Keratinocyte (primary cell): ENCODE results near the gene NOS3.

Experiments used
- EZH2 ChIP-seq: IDR thresholded peaks from one replicate; pipeline ENCODE4 v1.6.1; 2012; ENCODE audit warnings: inconsistent platforms, mild to moderate bottlenecking, low read length, moderate library complexity
- TF ChIP-seq, protein P1 (sequence below), 3 experiments: IDR thresholded peaks in 1 of 3; conservative IDR thresholded peaks in 1 of 3; optimal IDR thresholded peaks in 1 of 3; 2 replicates in 2 of 3; 3 replicates in 1 of 3; pipeline versions ENCODE3 to v1.5.1; 2011; ENCODE audit warnings: low read length in 3 of 3, mild to moderate bottlenecking in 3 of 3, moderate library complexity in 2 of 3, control low read depth in 1 of 3, inconsistent platforms in 1 of 3; ENCODE audit not compliant: insufficient read depth in 2 of 3; ENCODE audit errors: extremely low read depth in 1 of 3

- TF ChIP-seq EZH2 = no peak
- TF ChIP-seq, protein P1, sequence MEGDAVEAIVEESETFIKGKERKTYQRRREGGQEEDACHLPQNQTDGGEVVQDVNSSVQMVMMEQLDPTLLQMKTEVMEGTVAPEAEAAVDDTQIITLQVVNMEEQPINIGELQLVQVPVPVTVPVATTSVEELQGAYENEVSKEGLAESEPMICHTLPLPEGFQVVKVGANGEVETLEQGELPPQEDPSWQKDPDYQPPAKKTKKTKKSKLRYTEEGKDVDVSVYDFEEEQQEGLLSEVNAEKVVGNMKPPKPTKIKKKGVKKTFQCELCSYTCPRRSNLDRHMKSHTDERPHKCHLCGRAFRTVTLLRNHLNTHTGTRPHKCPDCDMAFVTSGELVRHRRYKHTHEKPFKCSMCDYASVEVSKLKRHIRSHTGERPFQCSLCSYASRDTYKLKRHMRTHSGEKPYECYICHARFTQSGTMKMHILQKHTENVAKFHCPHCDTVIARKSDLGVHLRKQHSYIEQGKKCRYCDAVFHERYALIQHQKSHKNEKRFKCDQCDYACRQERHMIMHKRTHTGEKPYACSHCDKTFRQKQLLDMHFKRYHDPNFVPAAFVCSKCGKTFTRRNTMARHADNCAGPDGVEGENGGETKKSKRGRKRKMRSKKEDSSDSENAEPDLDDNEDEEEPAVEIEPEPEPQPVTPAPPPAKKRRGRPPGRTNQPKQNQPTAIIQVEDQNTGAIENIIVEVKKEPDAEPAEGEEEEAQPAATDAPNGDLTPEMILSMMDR (optimal IDR thresholded peaks at IDR 0.05 in 1 of 3, IDR thresholded peaks at IDR 0.05 in 1 of 3, conservative IDR thresholded peaks at IDR 0.05 in 1 of 3; ENCODE audit: extremely low read depth in 1 of 3, insufficient read depth in 2 of 3, low read length in 3 of 3) = no peak
Observed at GRCh38 chr7:151034312-151035025, 43.7 kb downstream of the NOS3 start.
